WTC11 (cell line): ENCODE results near the gene SGCB. TPM values are rescaled to one million over a fixed set of nuclear protein-coding genes. Genes with fewer than 3 reads are reported as not detected.
"Not testable (repeated sequence)": the region's sequence is repeated elsewhere in the genome, so short reads cannot be mapped to it uniquely, and the experiment has no call there.

Experiments used
- ATAC-seq: fragments of 200-7000 bp; cut with Tn5 transposase; 2 replicates; pipeline ENCODE4 v1.10.0; 2021; ENCODE audit warnings: mild to moderate bottlenecking, moderate library complexity
- Bru-seq: library from RNA; stranded (reverse); fragments of 400-500 nt; gene quantifications from one replicate; lab custom pipeline; 2021; lab: Mats Ljungman, UMichigan
- CTCF ChIA-PET: fragments of 300-600 bp; sonication (Branson Sonifier 250); formaldehyde crosslinking; loops from one replicate; lab custom pipeline; 2021; ENCODE audit warnings: antibody characterized with exemption; lab: Charles Lee
- POLR2A ChIA-PET: fragments of 350-600 bp; sonication (Branson Sonifier 250); formaldehyde crosslinking; loops from one replicate; lab custom pipeline; 2021; ENCODE audit warnings: antibody characterized with exemption; lab: Charles Lee
- DNase-seq: peaks from one replicate; pipeline ENCODE4 v3.0.0; 2021; ENCODE audit warnings: low spot score
- H3K27ac Mint-ChIP-seq: 2 replicates; pipeline ENCODE4 v1.8.0; 2021; ENCODE audit warnings: mixed read lengths
- H3K27me3 Mint-ChIP-seq: 2 replicates; pipeline ENCODE4 v1.8.0; 2021; ENCODE audit warnings: low read depth, mild to moderate bottlenecking, moderate library complexity, mixed read lengths
- H3K36me3 Mint-ChIP-seq: 2 replicates; pipeline ENCODE4 v1.8.0; 2021; ENCODE audit warnings: mixed read lengths
- H3K4me1 Mint-ChIP-seq: 2 replicates; pipeline ENCODE4 v1.8.0; 2022; ENCODE audit warnings: mixed read lengths
- H3K4me3 Mint-ChIP-seq: 2 replicates; pipeline ENCODE4 v1.8.0; 2021; ENCODE audit warnings: mild to moderate bottlenecking, moderate library complexity, mixed read lengths
- H3K9me3 Mint-ChIP-seq: 2 replicates; pipeline ENCODE4 v1.8.0; 2021; ENCODE audit warnings: mixed read lengths
- ARID4B ChIP-seq: sonication (generic); formaldehyde crosslinking; IDR thresholded peaks from 2 replicates; pipeline ENCODE4 v1.8.0; 2023; ENCODE audit warnings: missing genetic modification reagents, mild to moderate bottlenecking, borderline replicate concordance
- CTCF ChIP-seq: fragments of 200-600 bp; IDR thresholded peaks from 2 replicates; pipeline ENCODE4 v1.8.0; 2022; ENCODE audit warnings: antibody characterized with exemption
- E2F4 ChIP-seq: sonication (generic); formaldehyde crosslinking; IDR thresholded peaks from 2 replicates; pipeline ENCODE4 v1.8.1; 2022; ENCODE audit warnings: low read depth, mild to moderate bottlenecking, moderate library complexity, missing genetic modification reagents, borderline replicate concordance
- E2F5 ChIP-seq: sonication (generic); formaldehyde crosslinking; IDR thresholded peaks from 2 replicates; pipeline ENCODE4 v1.8.1; 2022; ENCODE audit warnings: mild to moderate bottlenecking, moderate library complexity, missing genetic modification reagents
- FOXK1 ChIP-seq: sonication (generic); formaldehyde crosslinking; IDR thresholded peaks from 2 replicates; pipeline ENCODE4 v1.8.0; 2022; ENCODE audit warnings: mild to moderate bottlenecking, moderate library complexity, missing genetic modification reagents
- FOXP1 ChIP-seq: sonication (generic); formaldehyde crosslinking; IDR thresholded peaks from 2 replicates; pipeline ENCODE4 v1.8.0; 2022; ENCODE audit warnings: missing genetic modification reagents, mild to moderate bottlenecking, moderate library complexity, borderline replicate concordance
- IRF2 ChIP-seq: sonication (generic); formaldehyde crosslinking; IDR thresholded peaks from 2 replicates; pipeline ENCODE4 v1.8.0; 2022; ENCODE audit warnings: low read depth, missing genetic modification reagents, borderline replicate concordance
- MYBL2 ChIP-seq: sonication (generic); formaldehyde crosslinking; IDR thresholded peaks from 2 replicates; pipeline ENCODE4 v1.8.1; 2023; ENCODE audit warnings: mild to moderate bottlenecking, moderate library complexity, missing genetic modification reagents
- NR2C2 ChIP-seq: sonication (generic); formaldehyde crosslinking; IDR thresholded peaks from 2 replicates; pipeline ENCODE4 v1.8.0; 2022; ENCODE audit warnings: mild to moderate bottlenecking, missing genetic modification reagents
- SP1 ChIP-seq: sonication (generic); formaldehyde crosslinking; conservative IDR thresholded peaks from 2 replicates; pipeline ENCODE4 v1.8.1; 2022; ENCODE audit warnings: missing genetic modification reagents
- TCF7 ChIP-seq: sonication (generic); formaldehyde crosslinking; IDR thresholded peaks from 2 replicates; pipeline ENCODE4 v1.8.0; 2022; ENCODE audit warnings: mild to moderate bottlenecking, low read depth, missing genetic modification reagents, moderate library complexity
- TEAD1 ChIP-seq: sonication (generic); formaldehyde crosslinking; IDR thresholded peaks from 2 replicates; pipeline ENCODE4 v1.8.0; 2022; ENCODE audit warnings: mild to moderate bottlenecking, missing genetic modification reagents
- TP53 ChIP-seq: sonication (generic); formaldehyde crosslinking; IDR thresholded peaks from 2 replicates; pipeline ENCODE4 v1.8.1; 2023; ENCODE audit warnings: mild to moderate bottlenecking, missing genetic modification reagents
- ZBTB21 ChIP-seq: sonication (generic); formaldehyde crosslinking; IDR thresholded peaks from 2 replicates; pipeline ENCODE4 v1.8.1; 2023; ENCODE audit warnings: mild to moderate bottlenecking, missing genetic modification reagents, borderline replicate concordance
- ZNF396 ChIP-seq: fragments of 250-450 bp; sonication (Bioruptor Pico); IDR thresholded peaks from 2 replicates; pipeline ENCODE4 v1.8.0; 2021; ENCODE audit warnings: mild to moderate bottlenecking, moderate library complexity, borderline replicate concordance
- ZNF423 ChIP-seq: fragments of 250-450 bp; sonication (Bioruptor Pico); IDR thresholded peaks from 2 replicates; pipeline ENCODE4 v2.1.2; 2022; ENCODE audit warnings: mild to moderate bottlenecking, moderate library complexity
- long read RNA-seq, 3 experiments: library from RNA in 1 of 3; library from capped mRNA in 1 of 3; library from polyadenylated mRNA in 1 of 3; unstranded in 2 of 3; stranded (forward) in 1 of 3; transcript quantifications; one replicate each; pipeline ENCODE4 v2.0.0, GENCODE V29; 2021
- total RNA-seq: library from RNA; stranded (reverse); gene quantifications from 3 replicates; pipeline ENCODE4 v1.2.3, GENCODE V29; 2021

Gene SGCB
- 26.0 to 28.2 TPM (median 27.6 TPM) in 3 replicates for total RNA-seq
- percentile 89 among the genes with signal in this experiment for Bru-seq, nascent RNA
- long read RNA-seq, experiment 1, full-length matches to known transcripts: 197 of 279 reads
- long read RNA-seq, experiment 1, partial matches to known transcripts: 12 of 279 reads
- long read RNA-seq, experiment 1, other reads (novel, unspliced or antisense): 70 of 279 reads
- long read RNA-seq, experiment 2, full-length matches to known transcripts: 10 of 46 reads
- long read RNA-seq, experiment 2, partial matches to known transcripts: 10 of 46 reads
- long read RNA-seq, experiment 2, other reads (novel, unspliced or antisense): 26 of 46 reads
- long read RNA-seq, experiment 3, full-length matches to known transcripts: 121 of 145 reads
- long read RNA-seq, experiment 3, partial matches to known transcripts: 2 of 145 reads
- long read RNA-seq, experiment 3, other reads (novel, unspliced or antisense): 22 of 145 reads

- POLR2A ChIA-PET: interaction anchor here (1.0 to 1.5 kb wide), 2 partner anchors 14 to 195 kb away, joined by 4 read pairs; partner anchors contain the start of gene DCUN1D4
- peak; percentile 87 for ATAC-seq
- Mint-ChIP-seq H3K27ac (peak within 1 kb of the TSS; percentile 37; the same call in 1 of the 2 replicates), H3K4me3 (peak within 1 kb of the TSS; percentile 81), H3K9me3 (no peaks in the 10 kb centered on the region), H3K4me1 (peaks cover 26% of the 10 kb centered on the region)
- CTCF ChIA-PET: interaction anchor here (0.8 to 1.4 kb wide), 3 partner anchors 10 to 153 kb away, joined by 3 to 4 read pairs (median 3); no protein-coding TSS in a partner anchor
- DNase-seq: peak; percentile 74
- no peak; the same call in 1 of the 2 replicates for TF ChIP-seq MYBL2 (CRISPR knock-in tag)
- no peak for TF ChIP-seq ZNF396 (CRISPR knock-in tag)
- 0 out of 2 replicates have a peak, but pooled peaks have one; percentile 7 for TF ChIP-seq ARID4B (CRISPR knock-in tag)
- TF ChIP-seq ZBTB21: peak; percentile 66; the same call in 1 of the 2 replicates
- peak; percentile 46; the same call in 1 of the 2 replicates for TF ChIP-seq FOXP1 (CRISPR knock-in tag)
- no peak for TF ChIP-seq TEAD1 (CRISPR knock-in tag)
- 0 out of 2 replicates have a peak, but pooled peaks have one; percentile 40 for TF ChIP-seq TP53 (CRISPR knock-in tag)
- TF ChIP-seq TCF7 (CRISPR knock-in tag): no peak
- TF ChIP-seq E2F4 (CRISPR knock-in tag): peak; percentile 63; the same call in 1 of the 2 replicates
- TF ChIP-seq E2F5 (CRISPR knock-in tag): peak; percentile 68
- TF ChIP-seq FOXK1: no peak
- 0 out of 2 replicates have a peak, but pooled peaks have one; percentile 27 for TF ChIP-seq NR2C2
- TF ChIP-seq SP1 (CRISPR knock-in tag): peak; percentile 29; the same call in 1 of the 2 replicates
- TF ChIP-seq IRF2: no peak
- no peak for TF ChIP-seq CTCF
- peak; percentile 19; the same call in 1 of the 2 replicates for TF ChIP-seq ZNF423 (CRISPR knock-in tag)
- TF ChIP-seq, all 79 proteins: peak for 9
- Mint-ChIP-seq H3K27me3 (peaks cover 36% of the 10 kb centered on the region), H3K36me3 (no peaks in the 10 kb centered on the region)
Measured at GRCh38 chr4:52038103-52038912, at the start of gene SGCB. SGCB (minus strand) TSS chr4:52038299; CDS start chr4:52038259, 40 bp downstream.

- POLR2A ChIA-PET, H3K9me3 Mint-ChIP-seq, CTCF ChIA-PET, H3K4me1 Mint-ChIP-seq, H3K27ac Mint-ChIP-seq, H3K4me3 Mint-ChIP-seq, H3K27me3 Mint-ChIP-seq, H3K36me3 Mint-ChIP-seq, DNase-seq, ATAC-seq: not testable (repeated sequence)
Measured at GRCh38 chr4:52086425-52086824, 48.3 kb upstream of the SGCB start.
